Measurements from ENCODE around the gene DKK1. TPM values are rescaled to one million over a fixed set of nuclear protein-coding genes. Genes with fewer than 3 reads are reported as not detected.

The DKK1 gene
- polyA plus RNA-seq, 1 donor (not counting 4 experiments of a cell fraction or from before 2014, with no cell fraction given) = 223 TPM

DNA sequence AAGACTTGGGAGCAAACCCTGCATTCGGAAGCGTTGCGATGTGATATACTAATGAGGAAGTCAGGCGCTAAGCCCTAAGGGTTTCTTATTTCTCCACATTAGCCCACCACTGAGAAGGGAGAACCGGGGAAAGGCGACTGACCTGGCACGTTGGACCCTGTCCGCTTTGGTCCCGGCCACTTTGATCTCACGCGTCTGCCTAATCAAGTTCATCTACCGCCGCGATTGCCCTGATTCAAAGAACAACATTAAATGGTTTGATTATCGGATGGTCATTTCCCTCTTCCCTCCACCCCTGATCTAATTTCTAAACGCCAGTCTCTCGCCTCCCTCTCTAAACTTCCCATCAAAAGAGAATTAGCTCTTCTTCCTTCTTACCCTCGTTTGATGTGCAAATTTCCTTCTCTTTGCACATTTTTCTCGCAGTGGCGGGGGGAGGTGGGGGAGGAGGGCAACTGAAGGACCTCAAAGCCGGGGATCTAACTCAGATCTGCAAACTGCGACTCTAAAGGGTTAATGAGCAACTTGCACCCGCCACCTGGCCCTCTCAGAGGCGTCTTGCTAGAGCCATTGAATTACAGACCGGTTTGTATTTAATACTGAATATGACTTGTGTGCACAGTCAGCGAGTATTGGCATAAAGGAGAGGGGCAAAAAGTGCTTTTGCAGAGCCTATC lies 687 bp upstream of the DKK1 start:
- peaks cover 25% of the 10 kb centered on the region for H3K79me2 ChIP-seq (ENCODE audit: control insufficient read depth, insufficient read depth, low read length)
- peaks cover 0 to 13% of the 10 kb centered on the region in 2 experiments for H3K36me3 ChIP-seq (ENCODE audit: control insufficient read depth in 2 of 2, extremely low read depth in 1 of 2, insufficient read depth in 2 of 2, low read length in 2 of 2)
- H2AFZ ChIP-seq (ENCODE audit: control insufficient read depth, low read length) = peak overlapping the region; percentile 91
- peak overlapping the region; percentile 79 for H3K27ac ChIP-seq (ENCODE audit: control insufficient read depth, insufficient read depth, low read length)
- FAIRE-seq = no peak
- H3K4me3 ChIP-seq (ENCODE audit: control insufficient read depth in 2 of 3, extremely low read depth in 1 of 3, insufficient read depth in 2 of 3, low read depth in 1 of 3, low read length in 3 of 3) = peak overlapping the region; percentile 92 to 96 (median 94)
- H3K9ac ChIP-seq (ENCODE audit: control insufficient read depth, extremely low read depth, insufficient read depth, low read length) = peak overlapping the region; percentile 90
- H3K9me1 ChIP-seq (ENCODE audit: control insufficient read depth, extremely low read depth, insufficient read depth, low read length) = no peaks in the 10 kb centered on the region
- H3K4me2 ChIP-seq (ENCODE audit: control insufficient read depth, extremely low read depth, insufficient read depth, low read depth, low read length) = peak overlapping the region; percentile 97
- no peaks in the 10 kb centered on the region for H3K27me3 ChIP-seq (ENCODE audit: control insufficient read depth, extremely low read depth, insufficient read depth, low read length)
- DNase-seq (ENCODE audit: low read depth, low spot score) = no peak
- H4K20me1 ChIP-seq (ENCODE audit: control insufficient read depth, extremely low read depth, insufficient read depth, low read length) = no peaks in the 10 kb centered on the region
- TF ChIP-seq, protein P1, sequence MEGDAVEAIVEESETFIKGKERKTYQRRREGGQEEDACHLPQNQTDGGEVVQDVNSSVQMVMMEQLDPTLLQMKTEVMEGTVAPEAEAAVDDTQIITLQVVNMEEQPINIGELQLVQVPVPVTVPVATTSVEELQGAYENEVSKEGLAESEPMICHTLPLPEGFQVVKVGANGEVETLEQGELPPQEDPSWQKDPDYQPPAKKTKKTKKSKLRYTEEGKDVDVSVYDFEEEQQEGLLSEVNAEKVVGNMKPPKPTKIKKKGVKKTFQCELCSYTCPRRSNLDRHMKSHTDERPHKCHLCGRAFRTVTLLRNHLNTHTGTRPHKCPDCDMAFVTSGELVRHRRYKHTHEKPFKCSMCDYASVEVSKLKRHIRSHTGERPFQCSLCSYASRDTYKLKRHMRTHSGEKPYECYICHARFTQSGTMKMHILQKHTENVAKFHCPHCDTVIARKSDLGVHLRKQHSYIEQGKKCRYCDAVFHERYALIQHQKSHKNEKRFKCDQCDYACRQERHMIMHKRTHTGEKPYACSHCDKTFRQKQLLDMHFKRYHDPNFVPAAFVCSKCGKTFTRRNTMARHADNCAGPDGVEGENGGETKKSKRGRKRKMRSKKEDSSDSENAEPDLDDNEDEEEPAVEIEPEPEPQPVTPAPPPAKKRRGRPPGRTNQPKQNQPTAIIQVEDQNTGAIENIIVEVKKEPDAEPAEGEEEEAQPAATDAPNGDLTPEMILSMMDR (optimal IDR thresholded peaks at IDR 0.05 in 1 of 3, IDR thresholded peaks at IDR 0.05 in 1 of 3, conservative IDR thresholded peaks at IDR 0.05 in 1 of 3; ENCODE audit: extremely low read depth in 1 of 3, insufficient read depth in 2 of 3, low read length in 3 of 3) = no peak
- TF ChIP-seq EZH2 (IDR thresholded peaks at IDR 0.05; ENCODE audit: low read length) = no peak
- H3K4me1 ChIP-seq (ENCODE audit: control insufficient read depth, extremely low read depth, insufficient read depth, low read length) = peaks cover 34% of the 10 kb centered on the region
- dilution Hi-C loops (cut with MboI; ENCODE audit: extremely low pct_ligation_motif_present, low sequenced_read_pairs) = loop anchor here (25.0 kb wide), 1 partner anchor 249 kb away; no protein-coding TSS in a partner anchor
- no peaks in the 10 kb centered on the region for H3K9me3 ChIP-seq (ENCODE audit: control insufficient read depth, low read depth, low read length)

DNA sequence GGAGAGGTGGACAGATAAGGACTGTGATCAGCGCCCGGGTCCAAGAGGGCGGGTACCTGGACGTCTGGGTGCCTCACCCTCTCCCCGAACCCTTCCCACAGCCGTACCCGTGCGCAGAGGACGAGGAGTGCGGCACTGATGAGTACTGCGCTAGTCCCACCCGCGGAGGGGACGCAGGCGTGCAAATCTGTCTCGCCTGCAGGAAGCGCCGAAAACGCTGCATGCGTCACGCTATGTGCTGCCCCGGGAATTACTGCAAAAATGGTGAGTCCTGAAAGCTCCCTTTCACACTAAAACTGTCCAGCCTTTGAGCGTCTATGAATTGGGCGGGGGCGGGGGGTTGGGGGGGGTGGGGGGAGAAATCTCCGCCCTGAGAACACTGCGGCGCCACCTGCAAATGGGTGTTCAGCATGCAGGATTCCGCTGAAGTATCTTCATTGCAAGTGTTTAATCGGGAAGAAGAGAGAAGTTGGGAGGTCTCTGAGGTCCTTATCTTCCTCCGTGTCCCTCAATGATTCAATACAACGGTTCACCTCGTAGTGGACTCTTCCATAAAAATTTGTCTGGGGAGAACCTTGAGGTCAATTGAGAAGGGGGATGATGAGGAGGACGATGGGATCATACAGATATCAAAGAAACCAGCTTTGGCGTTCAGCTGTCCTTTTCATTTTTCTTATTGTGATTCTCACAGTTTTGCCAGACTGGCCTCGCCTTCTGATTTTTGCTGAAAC lies 906 bp downstream of the DKK1 start:
- Histone ChIP-seq H3K27me3 (ENCODE audit: control insufficient read depth, extremely low read depth, insufficient read depth, low read length) (no peaks in the 10 kb centered on the region), H3K9ac (ENCODE audit: control insufficient read depth, extremely low read depth, insufficient read depth, low read length) (peak overlapping the region; percentile 90), H3K4me3 (ENCODE audit: control insufficient read depth in 2 of 3, extremely low read depth in 1 of 3, insufficient read depth in 2 of 3, low read depth in 1 of 3, low read length in 3 of 3) (peak overlapping the region; percentile 92 to 96 (median 94)), H3K4me2 (ENCODE audit: control insufficient read depth, extremely low read depth, insufficient read depth, low read depth, low read length) (peak overlapping the region; percentile 97), H3K4me1 (ENCODE audit: control insufficient read depth, extremely low read depth, insufficient read depth, low read length) (peaks cover 44% of the 10 kb centered on the region), H3K36me3 (ENCODE audit: control insufficient read depth in 2 of 2, extremely low read depth in 1 of 2, insufficient read depth in 2 of 2, low read length in 2 of 2) (peaks cover 0 to 13% of the 10 kb centered on the region in 2 experiments), H4K20me1 (ENCODE audit: control insufficient read depth, extremely low read depth, insufficient read depth, low read length) (no peaks in the 10 kb centered on the region), H3K27ac (ENCODE audit: control insufficient read depth, insufficient read depth, low read length) (peak overlapping the region; percentile 79), H3K9me3 (ENCODE audit: control insufficient read depth, low read depth, low read length) (no peaks in the 10 kb centered on the region), H3K9me1 (ENCODE audit: control insufficient read depth, extremely low read depth, insufficient read depth, low read length) (no peaks in the 10 kb centered on the region), H2AFZ (ENCODE audit: control insufficient read depth, low read length) (peak overlapping the region; percentile 81), H3K79me2 (ENCODE audit: control insufficient read depth, insufficient read depth, low read length) (peaks cover 25% of the 10 kb centered on the region)
- FAIRE-seq (no peak), DNase-seq (ENCODE audit: low read depth, low spot score) (no peak)
- TF ChIP-seq, protein P1 (optimal IDR thresholded peaks at IDR 0.05 in 1 of 3, IDR thresholded peaks at IDR 0.05 in 1 of 3, conservative IDR thresholded peaks at IDR 0.05 in 1 of 3; ENCODE audit: extremely low read depth in 1 of 3, insufficient read depth in 2 of 3, low read length in 3 of 3) = peak in 1 of 3 experiments; percentile 3
- TF ChIP-seq EZH2 (IDR thresholded peaks at IDR 0.05; ENCODE audit: low read length) = no peak
- dilution Hi-C loops (cut with MboI; ENCODE audit: extremely low pct_ligation_motif_present, low sequenced_read_pairs) = loop anchor here (25.0 kb wide), 1 partner anchor 247 kb away; no protein-coding TSS in a partner anchor
